Fibroblast of peridontal ligament (primary cell): ENCODE results near the gene CDS1.
A peak's percentile ranks its signal among the peaks of the same experiment; 100 is the strongest.
"Not testable (repeated sequence)": the region's sequence is repeated elsewhere in the genome, so short reads cannot be mapped to it uniquely, and the experiment has no call there.

Source experiments
- DNase-seq: peaks from one replicate; pipeline ENCODE4 v3.0.0-alpha.2; 2010; ENCODE audit errors: extremely low read depth

The CDS1 gene

GRCh38 chr4:84611531-84611930 is 28.6 kb downstream of the CDS1 start:
- no peak for DNase-seq

GRCh38 chr4:84614891-84615290 is 32.0 kb downstream of the CDS1 start:
- no peak for DNase-seq

- DNase-seq: no peak
Observed at GRCh38 chr4:84615355-84615754, 32.4 kb downstream of the CDS1 start.

- DNase-seq: peak; percentile 8
Observed at GRCh38 chr4:84622959-84623358, 40.0 kb downstream of the CDS1 start.

GRCh38 chr4:84623661-84624060 is 40.7 kb downstream of the CDS1 start:
- no peak for DNase-seq

GRCh38 chr4:84626673-84627072 is 43.7 kb downstream of the CDS1 start:
- no peak for DNase-seq

- DNase-seq: peak; percentile 9
Observed at GRCh38 chr4:84631573-84631972, 48.6 kb downstream of the CDS1 start.

- peak; percentile 96 for DNase-seq
Observed at GRCh38 chr4:84632092-84632491, 49.2 kb downstream of the CDS1 start.

GRCh38 chr4:84634961-84635360 is 52.0 kb downstream of the CDS1 start:
- no peak for DNase-seq

- no peak for DNase-seq
Observed at GRCh38 chr4:84638092-84638491, 55.2 kb downstream of the CDS1 start.

GRCh38 chr4:84639145-84639544 is 56.2 kb downstream of the CDS1 start:
- DNase-seq: no peak

- DNase-seq: no peak
Observed at GRCh38 chr4:84644087-84644486, 61.2 kb downstream of the CDS1 start.

GRCh38 chr4:84647312-84647884 is 64.5 kb downstream of the CDS1 start:
- no peak for DNase-seq

- DNase-seq: no peak
Observed at GRCh38 chr4:84648178-84648577, 65.3 kb downstream of the CDS1 start.

- DNase-seq: peak; percentile 6
Observed at GRCh38 chr4:84648863-84649647, 66.1 kb downstream of the CDS1 start.

- no peak for DNase-seq
Observed at GRCh38 chr4:84651499-84651898, 68.6 kb downstream of the CDS1 start.

GRCh38 chr4:84652478-84652877 is 69.6 kb downstream of the CDS1 start:
- DNase-seq: no peak

GRCh38 chr4:84660606-84661005 is 77.7 kb downstream of the CDS1 start:
- no peak for DNase-seq

- no peak for DNase-seq
Observed at GRCh38 chr4:84661191-84661939, 78.4 kb downstream of the CDS1 start.

GRCh38 chr4:84664767-84665166 is 81.8 kb downstream of the CDS1 start:
- DNase-seq: not testable (repeated sequence)

GRCh38 chr4:84666439-84666838 is 83.5 kb downstream of the CDS1 start:
- DNase-seq: no peak

- DNase-seq: no peak
Observed at GRCh38 chr4:84669201-84669600, 86.3 kb downstream of the CDS1 start.

GRCh38 chr4:84672177-84672576 is 89.2 kb downstream of the CDS1 start:
- peak; percentile 22 for DNase-seq
